Fibroblast of skin of right biceps (primary cell): ENCODE results near the gene PODNL1.
"Not testable (repeated sequence)": the region's sequence is repeated elsewhere in the genome, so short reads cannot be mapped to it uniquely, and the experiment has no call there.

Source experiments
- DNase-seq: peaks from one replicate; pipeline ENCODE4 v3.0.0-alpha.2; 2013

The PODNL1 gene

GRCh38 chr19:13972368-13973155, 34.3 kb upstream of the PODNL1 start:
- DNase-seq, result no peak

- DNase-seq, result not testable (repeated sequence)
These were observed 33.7 kb upstream of the PODNL1 start for GRCh38 chr19:13971868-13972267.

- peak; percentile 20 for DNase-seq
These were observed 31.7 kb upstream of the PODNL1 start for GRCh38 chr19:13969897-13970296.

GRCh38 chr19:13968999-13969398, 30.8 kb upstream of the PODNL1 start:
- no peak for DNase-seq

GRCh38 chr19:13968383-13968935, 30.2 kb upstream of the PODNL1 start:
- no peak for DNase-seq

GRCh38 chr19:13967206-13967605, 29.0 kb upstream of the PODNL1 start:
- not testable (repeated sequence) for DNase-seq

- no peak for DNase-seq
These were observed 28.5 kb upstream of the PODNL1 start for GRCh38 chr19:13966684-13967128.

- no peak for DNase-seq
These were observed 27.9 kb upstream of the PODNL1 start for GRCh38 chr19:13965926-13966683.

- no peak for DNase-seq
These were observed 27.2 kb upstream of the PODNL1 start for GRCh38 chr19:13965377-13965896.

- peak; percentile 36 for DNase-seq
These were observed 26.6 kb upstream of the PODNL1 start for GRCh38 chr19:13964776-13965175.

- DNase-seq, result no peak
These were observed 25.4 kb upstream of the PODNL1 start for GRCh38 chr19:13963603-13964105.

- DNase-seq, result peak; percentile 55
These were observed 24.7 kb upstream of the PODNL1 start for GRCh38 chr19:13962699-13963602.

GRCh38 chr19:13961826-13962698, 23.8 kb upstream of the PODNL1 start:
- peak; percentile 22 for DNase-seq

- DNase-seq, result no peak
These were observed 22.9 kb upstream of the PODNL1 start for GRCh38 chr19:13960863-13961784.

- DNase-seq, result no peak
These were observed 22.0 kb upstream of the PODNL1 start for GRCh38 chr19:13959962-13960862.

GRCh38 chr19:13959141-13959961, 21.1 kb upstream of the PODNL1 start:
- no peak for DNase-seq

GRCh38 chr19:13958043-13958442, 19.8 kb upstream of the PODNL1 start:
- no peak for DNase-seq

- no peak for DNase-seq
These were observed 18.8 kb upstream of the PODNL1 start for GRCh38 chr19:13957051-13957450.
